Progenitor cell of endocrine pancreas (in vitro differentiated cells): ENCODE measurements around the gene UNK. TPM values are rescaled to one million over a fixed set of nuclear protein-coding genes. Genes with fewer than 3 reads are reported as not detected.
A peak's percentile ranks its signal among the peaks of the same experiment; 100 is the strongest.

ENCODE experiments used
- DNase-seq: peaks from one replicate; pipeline ENCODE4 v3.0.0; 2021; ENCODE audit warnings: low spot score; ENCODE audit not compliant: unreplicated experiment
- H3K27ac Mint-ChIP-seq: 2 replicates; pipeline ENCODE4 v1.8.0; 2021; ENCODE audit warnings: mild to moderate bottlenecking, moderate library complexity, mixed read lengths
- H3K27me3 Mint-ChIP-seq: 2 replicates; pipeline ENCODE4 v1.8.0; 2021; ENCODE audit warnings: mixed read lengths
- H3K36me3 Mint-ChIP-seq: 2 replicates; pipeline ENCODE4 v1.8.0; 2022; ENCODE audit warnings: mixed read lengths; ENCODE audit not compliant: insufficient read depth
- H3K4me1 Mint-ChIP-seq: 2 replicates; pipeline ENCODE4 v1.8.0; 2021; ENCODE audit warnings: low read depth, mixed read lengths
- H3K4me3 Mint-ChIP-seq: 2 replicates; pipeline ENCODE4 v1.8.0; 2021; ENCODE audit warnings: low read depth, mild to moderate bottlenecking, moderate library complexity, mixed read lengths
- H3K9me3 Mint-ChIP-seq: 2 replicates; pipeline ENCODE4 v1.8.0; 2021; ENCODE audit warnings: low read depth, mixed read lengths
- CTCF ChIP-seq: fragments of 200-600 bp; sonication (generic); IDR thresholded peaks from one replicate; pipeline ENCODE4 v1.5.0; 2021; ENCODE audit warnings: antibody characterized with exemption, mild to moderate bottlenecking; ENCODE audit not compliant: unreplicated experiment
- total RNA-seq: library from RNA; stranded (reverse); gene quantifications from 2 replicates; pipeline ENCODE4 v1.2.1, GENCODE V29; 2021

UNK gene
- total RNA-seq, 1 donor from 2014 or later, result 72.8 TPM

DNA sequence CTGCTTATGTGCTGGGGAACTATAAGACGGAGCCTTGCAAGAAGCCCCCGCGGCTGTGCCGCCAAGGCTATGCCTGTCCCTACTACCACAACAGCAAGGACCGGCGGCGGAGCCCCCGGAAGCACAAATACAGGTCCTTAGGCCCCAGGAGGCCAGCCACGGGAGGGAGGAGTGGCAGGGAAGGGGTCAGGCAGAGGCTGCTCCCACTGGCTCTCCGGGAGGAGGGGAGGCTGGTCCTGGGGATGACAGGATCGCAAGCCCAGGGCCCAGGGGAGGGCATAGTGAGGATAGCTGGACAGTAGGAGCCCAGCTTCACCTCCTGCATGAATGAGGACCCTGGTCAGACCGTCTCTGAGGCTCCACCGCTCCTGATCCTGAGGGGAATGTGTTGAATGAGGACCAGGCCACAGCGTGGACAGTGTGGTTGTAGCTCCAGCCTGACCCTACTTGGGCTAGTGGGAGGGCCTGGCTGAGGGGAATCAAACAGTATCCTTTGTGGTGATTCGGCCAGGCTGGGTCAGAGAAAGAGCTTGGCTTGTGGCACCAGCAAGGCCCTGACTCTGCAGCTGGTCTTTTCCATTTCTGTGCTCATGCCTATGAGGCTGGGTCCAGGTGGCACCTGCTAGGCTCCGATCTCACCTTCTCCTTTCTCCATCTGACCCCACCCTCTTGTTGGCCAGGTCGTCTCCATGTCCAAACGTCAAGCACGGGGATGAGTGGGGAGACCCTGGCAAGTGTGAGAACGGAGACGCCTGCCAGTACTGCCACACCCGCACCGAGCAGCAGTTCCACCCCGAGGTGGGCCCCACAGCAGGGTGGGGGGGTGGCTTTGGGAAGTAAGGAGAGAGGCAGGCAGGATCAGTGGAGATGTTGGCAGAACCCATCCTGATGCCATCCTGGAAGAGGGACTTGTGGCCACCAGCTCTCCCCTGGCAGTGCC is 28.7 kb downstream of the UNK start:
- H3K9me3 Mint-ChIP-seq, result no peaks in the 10 kb centered on the region

DNA sequence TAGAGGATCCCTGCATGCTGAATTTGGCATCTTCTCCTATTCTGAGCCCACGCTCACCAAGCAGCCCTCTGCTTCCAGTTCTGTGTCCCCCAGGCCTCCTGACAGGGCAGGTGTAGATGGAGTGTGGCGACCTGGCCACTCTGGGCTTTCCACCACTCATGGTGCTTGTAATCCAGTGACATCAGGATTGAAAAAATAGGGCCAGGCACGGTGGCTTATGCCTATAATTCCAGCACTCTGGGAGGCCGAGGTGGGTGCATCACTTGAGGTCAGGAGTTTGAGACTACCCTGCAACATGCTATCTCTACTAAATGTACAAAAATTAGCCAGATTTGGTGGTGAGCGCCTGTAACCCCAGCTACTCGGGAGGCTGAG is 29.4 kb downstream of the UNK start:
- H3K4me1 Mint-ChIP-seq, result no peaks in the 10 kb centered on the region
- H3K36me3 Mint-ChIP-seq, result peaks cover 4% of the 10 kb centered on the region
- no peaks in the 10 kb centered on the region for H3K27me3 Mint-ChIP-seq
- no peak for TF ChIP-seq CTCF
- peak overlapping the region; percentile 52 for H3K27ac Mint-ChIP-seq
- DNase-seq, result no peak
- no peaks in the 10 kb centered on the region for H3K9me3 Mint-ChIP-seq
- no peak overlapping the region for H3K4me3 Mint-ChIP-seq

More for the DNA sequence above, 28.7 kb downstream of the UNK start:
- H3K27ac Mint-ChIP-seq, result peak overlapping the region; percentile 56
- H3K36me3 Mint-ChIP-seq, result peaks cover 2% of the 10 kb centered on the region
- no peak for TF ChIP-seq CTCF
- no peak for DNase-seq
- no peaks in the 10 kb centered on the region for H3K27me3 Mint-ChIP-seq
- no peak overlapping the region for H3K4me3 Mint-ChIP-seq
- no peaks in the 10 kb centered on the region for H3K4me1 Mint-ChIP-seq

DNA sequence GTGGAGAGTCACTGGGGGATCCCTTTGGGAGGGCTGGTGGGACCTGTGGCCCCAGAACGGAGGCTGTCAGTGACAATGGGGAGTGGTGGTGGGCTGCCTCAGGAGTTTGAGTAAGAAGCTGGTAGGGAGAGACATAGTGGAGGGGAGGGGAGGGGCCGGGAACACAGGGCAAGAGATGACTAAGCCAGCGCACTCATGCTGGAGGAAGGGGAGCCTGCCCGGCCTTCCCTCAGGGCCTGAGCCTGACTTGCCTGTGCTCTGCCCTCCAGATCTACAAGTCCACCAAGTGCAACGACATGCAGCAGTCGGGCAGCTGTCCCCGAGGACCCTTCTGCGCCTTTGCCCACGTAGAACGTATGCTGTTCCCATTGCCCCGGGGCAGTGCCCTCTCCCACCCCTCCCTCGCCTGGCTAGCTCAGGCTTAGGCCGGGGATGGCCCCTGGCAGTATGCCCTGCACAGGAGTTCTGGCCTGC is 30.3 kb downstream of the UNK start:
- H3K27ac Mint-ChIP-seq, result no peak overlapping the region
- no peak overlapping the region for H3K4me3 Mint-ChIP-seq
- H3K36me3 Mint-ChIP-seq, result peaks cover 11% of the 10 kb centered on the region
- TF ChIP-seq CTCF, result no peak
- no peaks in the 10 kb centered on the region for H3K9me3 Mint-ChIP-seq
- DNase-seq, result no peak
- no peaks in the 10 kb centered on the region for H3K4me1 Mint-ChIP-seq
- H3K27me3 Mint-ChIP-seq, result no peaks in the 10 kb centered on the region

- DNase-seq, result no peak
- Mint-ChIP-seq H3K4me3 (no peak overlapping the region), H3K9me3 (no peaks in the 10 kb centered on the region), H3K36me3 (peaks cover 11% of the 10 kb centered on the region), H3K27ac (no peak overlapping the region), H3K27me3 (no peaks in the 10 kb centered on the region), H3K4me1 (no peaks in the 10 kb centered on the region)
- no peak for TF ChIP-seq CTCF
Measured at GRCh38 chr17:75815399-75815798, 30.8 kb downstream of the UNK start.

DNA sequence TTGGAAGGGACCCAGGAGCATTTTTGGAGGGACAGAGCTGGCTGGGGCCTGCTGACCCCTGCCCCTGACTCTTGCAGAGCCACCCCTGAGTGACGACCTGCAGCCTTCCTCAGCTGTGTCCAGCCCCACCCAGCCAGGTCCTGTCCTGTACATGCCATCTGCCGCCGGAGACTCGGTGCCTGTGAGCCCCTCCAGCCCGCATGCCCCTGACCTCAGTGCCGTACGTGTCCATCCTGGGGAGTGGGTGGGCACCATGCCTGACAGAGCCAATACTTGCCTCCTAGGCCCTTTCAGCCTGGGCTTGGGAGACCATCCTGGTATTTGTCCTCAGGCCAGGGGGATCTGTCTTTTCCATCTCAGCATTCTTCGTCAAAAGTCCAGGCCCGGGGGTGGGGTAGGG is 32.1 kb downstream of the UNK start:
- no peak overlapping the region for H3K4me3 Mint-ChIP-seq
- DNase-seq, result no peak
- H3K9me3 Mint-ChIP-seq, result no peaks in the 10 kb centered on the region
- H3K27me3 Mint-ChIP-seq, result no peaks in the 10 kb centered on the region
- H3K4me1 Mint-ChIP-seq, result no peaks in the 10 kb centered on the region
- H3K27ac Mint-ChIP-seq, result no peak overlapping the region
- H3K36me3 Mint-ChIP-seq, result peaks cover 17% of the 10 kb centered on the region
- TF ChIP-seq CTCF, result no peak
